HEK293T (cell line): ENCODE results near the gene KLK13.

Source experiments
- CTCF ChIA-PET: fragments of 350-600 bp; formaldehyde crosslinking; extraction: SDS; loops from one replicate; lab custom pipeline; 2021; ENCODE audit warnings: antibody characterized with exemption, inconsistent platforms; lab: Yijun Ruan, JAX
- POLR2A ChIA-PET: fragments of 350-600 bp; formaldehyde crosslinking; extraction: SDS; loops from one replicate; lab custom pipeline; 2020; ENCODE audit warnings: antibody characterized with exemption, inconsistent platforms; lab: Yijun Ruan, JAX
- DNase-seq: peaks from one replicate; pipeline ENCODE4 v3.0.0; 2012; ENCODE audit warnings: mixed read lengths; ENCODE audit errors: extremely low spot score
- ARNT ChIP-seq: fragments of 450-650 bp; IDR thresholded peaks from 2 replicates; pipeline ENCODE4 v1.6.1; 2017; ENCODE audit warnings: mild to moderate bottlenecking
- BHLHE40 ChIP-seq: fragments of 450-650 bp; IDR thresholded peaks from 2 replicates; pipeline ENCODE4 v1.6.1; 2016; ENCODE audit warnings: mild to moderate bottlenecking, moderate library complexity, borderline replicate concordance
- CTBP1 ChIP-seq: fragments of 450-650 bp; IDR thresholded peaks from 2 replicates; pipeline ENCODE4 v1.6.1; 2016; ENCODE audit warnings: borderline replicate concordance
- ELF4 ChIP-seq: fragments of 450-650 bp; IDR thresholded peaks from 2 replicates; pipeline ENCODE4 v1.6.1; 2017; ENCODE audit warnings: antibody characterized with exemption
- FOXA1 ChIP-seq: fragments of 450-650 bp; IDR thresholded peaks from 2 replicates; pipeline ENCODE4 v1.6.1; 2016; ENCODE audit warnings: mild to moderate bottlenecking
- FOXK2 ChIP-seq: fragments of 450-650 bp; IDR thresholded peaks from 2 replicates; pipeline ENCODE4 v1.6.1; 2016; ENCODE audit warnings: mild to moderate bottlenecking
- FOXM1 ChIP-seq: fragments of 450-650 bp; IDR thresholded peaks from 2 replicates; pipeline ENCODE4 v1.6.1; 2017; ENCODE audit warnings: mild to moderate bottlenecking, borderline replicate concordance
- HDGF ChIP-seq: fragments of 450-650 bp; IDR thresholded peaks from 2 replicates; pipeline ENCODE4 v1.6.1; 2017; ENCODE audit warnings: antibody characterized with exemption, borderline replicate concordance
- L3MBTL2 ChIP-seq: fragments of 450-650 bp; conservative IDR thresholded peaks from 2 replicates; pipeline ENCODE4 v1.6.1; 2016; ENCODE audit warnings: mild to moderate bottlenecking
- LEF1 ChIP-seq: fragments of 450-650 bp; IDR thresholded peaks from 2 replicates; pipeline ENCODE4 v1.6.1; 2017; ENCODE audit warnings: mild to moderate bottlenecking, borderline replicate concordance
- NFRKB ChIP-seq: fragments of 450-650 bp; IDR thresholded peaks from 2 replicates; pipeline ENCODE4 v1.6.1; 2016; ENCODE audit warnings: mild to moderate bottlenecking, moderate library complexity
- PKNOX1 ChIP-seq: fragments of 450-650 bp; IDR thresholded peaks from 2 replicates; pipeline ENCODE4 v1.6.1; 2016
- SP1 ChIP-seq: fragments of 450-650 bp; IDR thresholded peaks from 2 replicates; pipeline ENCODE4 v1.6.1; 2017
- SUZ12 ChIP-seq: fragments of 450-650 bp; IDR thresholded peaks from 2 replicates; pipeline ENCODE4 v1.6.1; 2016; ENCODE audit warnings: mild to moderate bottlenecking
- TARDBP ChIP-seq: fragments of 450-650 bp; IDR thresholded peaks from 2 replicates; pipeline ENCODE4 v1.6.1; 2016
- ZNF384 ChIP-seq: fragments of 450-650 bp; IDR thresholded peaks from 2 replicates; pipeline ENCODE4 v1.6.1; 2016

KLK13 gene

GRCh38 chr19:51029718-51030117 lies 35.2 kb downstream of the KLK13 start:
- CTCF ChIA-PET: no interaction called here
- POLR2A ChIA-PET: no interaction called here
- DNase-seq: no peak
- TF ChIP-seq HDGF (no peak), FOXM1 (no peak), BHLHE40 (no peak), FOXK2 (no peak), ARNT (no peak), SP1 (no peak), FOXA1 (no peak), PKNOX1 (no peak), ZNF384 (no peak), L3MBTL2 (no peak)

- no peak for DNase-seq
- ChIA-PET POLR2A (no interaction called here), CTCF (no interaction called here)
- TF ChIP-seq LEF1: no peak
Measured at GRCh38 chr19:51027873-51028272, 37.0 kb downstream of the KLK13 start.

DNA sequence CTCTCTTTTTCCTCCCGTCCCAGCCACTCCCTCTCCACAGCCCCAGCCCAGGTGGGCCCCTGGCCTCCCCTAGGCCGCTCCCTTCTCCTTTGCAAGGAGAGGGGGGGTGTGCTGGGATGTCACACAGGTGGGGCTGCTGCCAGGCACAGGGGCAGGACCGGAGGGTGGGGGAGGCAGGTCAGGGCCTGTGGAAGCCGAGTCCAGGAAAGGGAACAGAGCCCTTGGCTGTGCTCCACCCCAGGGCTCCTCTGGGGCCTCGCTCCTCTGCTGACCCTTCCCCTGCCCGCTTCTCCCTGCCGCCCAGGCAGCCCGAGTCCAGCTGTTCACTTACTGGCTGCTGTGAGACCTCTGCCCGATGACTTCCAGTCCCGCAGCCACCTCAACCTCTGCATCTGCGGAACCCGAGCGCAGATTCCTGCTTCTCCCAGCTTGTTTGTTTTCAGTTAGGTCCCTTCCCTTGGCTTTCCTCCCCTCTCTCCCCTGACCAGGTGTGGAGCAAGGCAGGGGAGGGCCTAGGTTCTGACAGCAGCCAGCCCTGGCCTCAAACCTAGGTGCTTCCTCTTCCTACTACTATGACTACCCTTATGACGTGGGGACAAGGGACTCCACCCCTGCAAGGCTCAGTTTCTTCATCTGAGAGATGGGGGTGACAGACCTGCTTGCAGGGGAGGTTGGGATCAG lies 37.6 kb downstream of the KLK13 start:
- TF ChIP-seq ELF4 (no peak), FOXM1 (no peak), ZNF384 (no peak), SP1 (no peak), LEF1 (no peak), NFRKB (no peak), TARDBP (no peak), L3MBTL2 (no peak), PKNOX1 (no peak), SUZ12 (no peak), ARNT (no peak), FOXA1 (no peak), BHLHE40 (no peak), FOXK2 (no peak)
- CTCF ChIA-PET: no interaction called here

DNA sequence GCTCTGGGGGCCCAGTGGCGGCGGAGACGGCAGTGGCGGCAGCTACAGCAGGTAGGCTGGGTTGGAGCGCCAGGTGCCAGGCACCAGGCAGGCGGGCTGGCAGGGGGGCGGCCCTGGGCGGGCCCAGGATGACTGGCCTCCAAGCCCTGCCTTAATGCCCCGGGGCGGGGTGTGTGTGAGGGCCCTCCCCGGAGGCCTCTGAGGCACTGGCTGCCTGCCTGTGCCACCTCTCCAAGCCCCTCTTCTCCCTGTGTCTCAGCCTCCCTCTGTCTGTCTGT lies 38.4 kb downstream of the KLK13 start, which contains the start of gene KLK11:
Gene KLK11, minus strand, starts transcription at position 63 of the 278 bp plus-strand sequence. CDS start 985 bp downstream, outside the sequence.
- ChIA-PET POLR2A (no interaction called here), CTCF (interaction anchor here (1.5 kb wide), 1 partner anchor 9 kb away, joined by 7 read pairs; no protein-coding TSS in a partner anchor)
- no peak for DNase-seq
- TF ChIP-seq ELF4: no peak
- no peak for TF ChIP-seq FOXA1
- no peak for TF ChIP-seq PKNOX1
- no peak for TF ChIP-seq TARDBP
- TF ChIP-seq SUZ12: no peak

More for the DNA sequence above, 37.6 kb downstream of the KLK13 start:
- no peak for DNase-seq
- POLR2A ChIA-PET: no interaction called here

- ChIA-PET CTCF (interaction anchor here (1.5 kb wide), 1 partner anchor 8 kb away, joined by 7 read pairs; no protein-coding TSS in a partner anchor), POLR2A (no interaction called here)
- TF ChIP-seq PKNOX1: no peak
- TF ChIP-seq HDGF: no peak
- TF ChIP-seq FOXK2: no peak
- no peak for TF ChIP-seq BHLHE40
- TF ChIP-seq FOXM1: no peak
- no peak for TF ChIP-seq ELF4
- TF ChIP-seq NFRKB: no peak
- TF ChIP-seq L3MBTL2: no peak
- no peak for TF ChIP-seq ARNT
- no peak for TF ChIP-seq SP1
- no peak for DNase-seq
Measured at GRCh38 chr19:51025809-51026553, 38.9 kb downstream of the KLK13 start.

GRCh38 chr19:51025401-51025800 lies 39.5 kb downstream of the KLK13 start:
- POLR2A ChIA-PET: no interaction called here
- TF ChIP-seq FOXM1 (no peak), NFRKB (no peak), LEF1 (no peak), ARNT (no peak), FOXK2 (no peak), PKNOX1 (no peak), BHLHE40 (no peak), TARDBP (no peak), CTBP1 (no peak), L3MBTL2 (no peak), ZNF384 (no peak), SUZ12 (no peak), ELF4 (no peak), FOXA1 (no peak)
- CTCF ChIA-PET: interaction anchor here (1.5 kb wide), 1 partner anchor 8 kb away, joined by 7 read pairs; no protein-coding TSS in a partner anchor
- no peak for DNase-seq
